ES-I3 (cell line): ENCODE measurements around the gene HSPA13.
A peak's percentile ranks its signal among the peaks of the same experiment; 100 is the strongest.

ENCODE experiments used
- H3K36me3 ChIP-seq: 2 replicates; pipeline ENCODE4 v1.6.1; 2013; ENCODE audit warnings: mild to moderate bottlenecking, low read length, control low read depth, moderate library complexity; ENCODE audit not compliant: insufficient read depth
- H3K4me1 ChIP-seq: 2 replicates; pipeline ENCODE4 v1.6.1; 2013; ENCODE audit warnings: mild to moderate bottlenecking, control low read depth, low read length; ENCODE audit not compliant: insufficient read depth
- H3K9ac ChIP-seq: 2 replicates; pipeline ENCODE4 v1.6.1; 2013; ENCODE audit warnings: low read depth, mild to moderate bottlenecking, low read length, moderate library complexity
- H3K9me3 ChIP-seq: 2 replicates; pipeline ENCODE4 v1.6.1; 2013; ENCODE audit warnings: mild to moderate bottlenecking, low read length, moderate library complexity; ENCODE audit not compliant: control insufficient read depth, insufficient read depth

Gene HSPA13

GRCh38 chr21:14382835-14383595, at the start of gene HSPA13:
TSS of gene HSPA13 (minus strand) at chr21:14383146. CDS start at chr21:14383119, 27 bp downstream.
- Histone ChIP-seq H3K9me3 (no peaks in the 10 kb centered on the region), H3K36me3 (0 out of 2 replicates have a peak, but pooled peaks cover 5% of the 10 kb centered on the region), H3K9ac (peak within 1 kb of the TSS; percentile 94), H3K4me1 (peaks cover 9% of the 10 kb centered on the region; the same call in 1 of the 2 replicates)

GRCh38 chr21:14418920-14419319, 36.0 kb upstream of the HSPA13 start:
- H3K9me3 ChIP-seq: peaks cover 7% of the 10 kb centered on the region
- no peaks in the 10 kb centered on the region for H3K36me3 ChIP-seq
- no peaks in the 10 kb centered on the region for H3K4me1 ChIP-seq
- H3K9ac ChIP-seq: no peak overlapping the region

- no peak overlapping the region for H3K9ac ChIP-seq
- peaks cover 7% of the 10 kb centered on the region for H3K9me3 ChIP-seq
- peaks cover 3% of the 10 kb centered on the region; the same call in 1 of the 2 replicates for H3K4me1 ChIP-seq
- H3K36me3 ChIP-seq: no peaks in the 10 kb centered on the region
Observed at GRCh38 chr21:14414932-14415508, 32.1 kb upstream of the HSPA13 start.

- H3K36me3 ChIP-seq: no peaks in the 10 kb centered on the region
- no peak overlapping the region for H3K9ac ChIP-seq
- no peaks in the 10 kb centered on the region for H3K4me1 ChIP-seq
- H3K9me3 ChIP-seq: no peaks in the 10 kb centered on the region
Observed at GRCh38 chr21:14405962-14406361, 23.0 kb upstream of the HSPA13 start.

- no peaks in the 10 kb centered on the region for H3K9me3 ChIP-seq
- H3K4me1 ChIP-seq: no peaks in the 10 kb centered on the region
- H3K9ac ChIP-seq: no peak overlapping the region
Observed at GRCh38 chr21:14405225-14405624, 22.3 kb upstream of the HSPA13 start.

GRCh38 chr21:14403681-14404318, 20.9 kb upstream of the HSPA13 start:
- no peaks in the 10 kb centered on the region for H3K4me1 ChIP-seq
- H3K36me3 ChIP-seq: no peaks in the 10 kb centered on the region
- no peaks in the 10 kb centered on the region for H3K9me3 ChIP-seq
- no peak overlapping the region for H3K9ac ChIP-seq

More at GRCh38 chr21:14405225-14405624, 22.3 kb upstream of the HSPA13 start:
- H3K36me3 ChIP-seq: no peaks in the 10 kb centered on the region

GRCh38 chr21:14401217-14401616, 18.3 kb upstream of the HSPA13 start:
- Histone ChIP-seq H3K9me3 (no peaks in the 10 kb centered on the region), H3K36me3 (no peaks in the 10 kb centered on the region), H3K9ac (no peak overlapping the region), H3K4me1 (no peaks in the 10 kb centered on the region)

GRCh38 chr21:14388282-14388681, 5.3 kb upstream of the HSPA13 start:
- Histone ChIP-seq H3K36me3 (no peaks in the 10 kb centered on the region), H3K4me1 (no peaks in the 10 kb centered on the region), H3K9ac (no peak overlapping the region), H3K9me3 (no peaks in the 10 kb centered on the region)

GRCh38 chr21:14384453-14384852, 1.5 kb upstream of the HSPA13 start:
- Histone ChIP-seq H3K4me1 (peaks cover 9% of the 10 kb centered on the region; the same call in 1 of the 2 replicates), H3K9ac (no peak overlapping the region), H3K36me3 (0 out of 2 replicates have a peak, but pooled peaks cover 2% of the 10 kb centered on the region), H3K9me3 (no peaks in the 10 kb centered on the region)

- Histone ChIP-seq H3K9me3 (no peaks in the 10 kb centered on the region), H3K4me1 (peaks cover 9% of the 10 kb centered on the region; the same call in 1 of the 2 replicates), H3K36me3 (0 out of 2 replicates have a peak, but pooled peaks cover 2% of the 10 kb centered on the region), H3K9ac (peak overlapping the region; percentile 74)
Observed at GRCh38 chr21:14383596-14384180, 742 bp upstream of the HSPA13 start.

- peaks cover 10% of the 10 kb centered on the region; the same call in 1 of the 2 replicates for H3K36me3 ChIP-seq
- peak overlapping the region; percentile 94 for H3K9ac ChIP-seq
- H3K9me3 ChIP-seq: no peaks in the 10 kb centered on the region
- H3K4me1 ChIP-seq: peaks cover 9% of the 10 kb centered on the region; the same call in 1 of the 2 replicates
Observed at GRCh38 chr21:14382486-14382834, 486 bp downstream of the HSPA13 start.

- Histone ChIP-seq H3K4me1 (peaks cover 9% of the 10 kb centered on the region; the same call in 1 of the 2 replicates), H3K36me3 (peaks cover 29% of the 10 kb centered on the region), H3K9me3 (no peaks in the 10 kb centered on the region), H3K9ac (no peak overlapping the region)
Observed at GRCh38 chr21:14376854-14377253, 6.1 kb downstream of the HSPA13 start.

- no peaks in the 10 kb centered on the region for H3K4me1 ChIP-seq
- H3K36me3 ChIP-seq: no peaks in the 10 kb centered on the region
- no peak overlapping the region for H3K9ac ChIP-seq
- H3K9me3 ChIP-seq: no peaks in the 10 kb centered on the region
Observed at GRCh38 chr21:14366998-14367397, 15.9 kb downstream of the HSPA13 start.

- Histone ChIP-seq H3K9ac (no peak overlapping the region), H3K4me1 (no peaks in the 10 kb centered on the region; the same call in 1 of the 2 replicates), H3K9me3 (no peaks in the 10 kb centered on the region)
Observed at GRCh38 chr21:14361958-14362357, 21.0 kb downstream of the HSPA13 start.

More at GRCh38 chr21:14361958-14362357, 21.0 kb downstream of the HSPA13 start:
- no peaks in the 10 kb centered on the region; the same call in 1 of the 2 replicates for H3K36me3 ChIP-seq
